GM21737 (cell line): Measurements from ENCODE around the gene KCNN2.

ENCODE experiments used
- ATAC-seq: cut with Tn5 transposase; IDR thresholded peaks from one replicate; pipeline ENCODE4 v1.9.1; 2021; ENCODE audit warnings: mild to moderate bottlenecking, moderate library complexity; ENCODE audit not compliant: unreplicated experiment

The KCNN2 gene

DNA sequence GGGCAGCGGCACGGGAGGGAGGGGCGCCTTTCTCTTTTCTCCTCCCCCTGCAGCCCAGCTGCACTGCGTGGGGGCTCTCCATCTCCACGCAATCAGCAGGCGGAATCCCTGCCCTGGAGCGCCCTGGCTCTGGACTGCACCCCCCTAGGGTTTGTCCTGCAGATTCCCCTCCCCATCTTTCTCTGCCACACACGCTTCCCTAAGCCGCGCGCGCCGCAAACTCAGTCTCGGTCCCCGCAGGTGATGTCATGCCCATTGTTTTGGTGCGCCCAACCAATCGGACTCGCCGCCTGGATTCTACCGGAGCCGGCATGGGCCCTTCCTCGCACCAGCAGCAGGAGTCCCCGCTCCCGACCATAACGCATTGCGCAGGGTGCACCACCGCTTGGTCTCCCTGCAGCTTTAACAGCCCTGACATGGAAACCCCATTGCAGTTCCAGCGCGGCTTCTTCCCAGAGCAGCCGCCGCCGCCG is at the start of gene KCNN2:
KCNN2 (plus strand) TSS at position 347 of the 473 bp plus-strand sequence; CDS start at position 417, 70 bp downstream.
- ATAC-seq = no peak

GRCh38 chr5:114312658-114313057 is 49.2 kb upstream of the KCNN2 start:
- no peak for ATAC-seq

DNA sequence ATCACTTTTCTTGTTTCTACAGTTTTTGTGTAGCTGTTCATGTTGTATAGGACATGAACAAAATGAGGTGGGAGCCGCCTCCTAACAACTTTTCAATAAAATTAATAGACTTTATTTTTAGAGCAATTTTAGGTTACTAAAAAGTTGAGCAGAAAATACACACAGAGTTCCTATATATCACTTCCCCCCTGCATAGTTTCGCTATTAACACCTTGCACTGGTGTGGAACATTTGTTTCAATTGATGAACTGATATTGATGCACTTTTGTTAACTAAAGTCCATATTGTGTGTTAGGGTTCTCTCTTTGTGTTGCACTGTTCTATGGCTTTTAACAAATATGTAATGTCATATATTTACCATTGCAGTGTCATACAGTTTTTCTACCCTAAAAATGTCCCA is 47.8 kb upstream of the KCNN2 start:
- no peak for ATAC-seq

- no peak for ATAC-seq
Observed at GRCh38 chr5:114316167-114316566, 45.7 kb upstream of the KCNN2 start.

DNA sequence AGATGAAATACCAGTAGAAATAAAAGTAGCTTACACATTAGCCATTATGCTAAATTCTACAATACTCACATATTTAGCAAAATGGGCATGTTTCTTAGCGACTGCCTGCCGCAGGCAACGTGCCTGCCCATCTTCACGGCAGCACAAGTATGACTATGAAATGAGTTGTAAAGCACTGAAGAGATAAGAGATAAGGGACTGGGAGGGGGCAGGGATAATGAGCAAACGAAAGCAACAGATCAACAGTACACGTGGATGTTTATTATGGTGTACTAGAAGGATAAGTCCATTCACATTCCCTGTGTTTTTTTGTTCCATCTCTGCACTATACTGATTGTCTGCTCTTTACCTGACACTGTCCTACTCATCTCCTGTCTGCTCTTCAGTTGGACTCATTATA is 44.1 kb upstream of the KCNN2 start:
- ATAC-seq = no peak

DNA sequence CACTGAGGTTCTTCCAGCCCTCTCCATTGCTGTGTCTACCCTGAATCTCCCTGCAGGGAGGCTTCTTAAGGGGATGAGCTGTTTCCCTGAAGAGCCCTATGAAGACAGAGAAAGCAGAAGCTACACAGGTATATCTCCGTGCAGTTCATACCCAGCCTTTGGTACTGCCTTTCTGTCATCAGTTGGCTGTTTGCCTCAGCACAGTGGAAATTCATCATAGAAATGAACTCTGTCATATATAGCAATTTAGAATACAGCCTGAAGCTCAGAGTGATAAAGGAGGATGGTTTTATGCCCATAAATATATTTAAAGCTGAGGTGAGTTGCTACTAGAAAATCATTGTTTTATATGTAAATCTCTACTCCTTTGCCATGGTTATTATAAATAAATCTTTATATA is 42.6 kb upstream of the KCNN2 start:
- ATAC-seq = no peak

DNA sequence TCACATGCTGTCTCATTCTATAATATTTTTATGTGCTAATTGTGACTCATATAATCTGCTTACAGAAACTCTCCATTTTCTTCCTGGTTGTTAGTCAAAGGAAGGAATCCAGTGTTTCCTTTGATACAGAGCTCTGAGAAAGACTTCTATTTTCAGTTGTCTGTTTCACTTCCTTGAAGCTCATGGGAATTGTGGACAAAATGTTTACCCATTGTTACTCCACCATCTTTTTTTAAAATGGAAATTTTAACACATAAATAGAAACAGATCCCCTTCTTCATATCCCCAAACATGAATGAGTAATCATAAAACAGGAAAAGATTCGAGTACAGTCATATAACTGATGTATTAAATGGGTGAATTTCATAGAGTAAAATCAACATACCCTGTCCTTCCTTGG is 42.0 kb upstream of the KCNN2 start:
- ATAC-seq = no peak

DNA sequence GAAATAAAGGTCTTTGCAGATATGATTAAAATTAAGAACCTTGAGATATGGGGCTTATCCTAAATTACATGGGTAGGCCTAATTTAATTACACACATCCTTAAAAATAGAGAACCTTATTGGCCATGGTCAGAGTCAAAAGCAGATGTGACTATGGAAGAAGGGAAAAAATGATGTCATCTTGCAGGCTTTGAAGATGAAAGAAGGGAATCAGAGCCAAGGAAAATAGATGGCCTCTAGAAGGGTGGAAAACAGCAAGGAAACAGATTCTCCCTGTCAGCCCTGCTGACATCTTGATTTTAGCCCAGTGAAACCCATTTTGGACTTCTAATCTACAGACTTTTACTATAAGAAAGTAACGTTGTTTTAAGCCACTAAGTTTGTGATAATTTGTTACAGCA is 37.6 kb upstream of the KCNN2 start:
- ATAC-seq = no peak

DNA sequence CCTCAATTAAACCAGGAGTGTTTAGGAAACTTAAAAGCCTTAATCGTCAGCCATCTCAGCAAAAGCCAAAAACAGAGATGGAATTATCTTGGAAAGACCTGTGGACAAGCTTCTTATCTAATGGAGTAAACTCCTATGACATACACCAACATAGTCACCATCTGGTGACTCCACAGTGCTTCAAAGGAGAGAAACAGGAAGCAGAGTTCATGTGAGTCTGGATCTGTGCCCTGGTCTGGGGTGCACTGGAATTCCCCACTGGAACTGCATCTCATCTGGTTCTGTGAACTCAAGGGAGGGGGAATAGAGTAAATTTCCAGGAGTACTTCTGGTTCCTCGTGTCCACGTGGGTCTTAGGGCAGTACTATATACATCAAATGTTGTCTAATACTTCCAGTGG is 36.3 kb upstream of the KCNN2 start:
- no peak for ATAC-seq

GRCh38 chr5:114327474-114327873 is 34.4 kb upstream of the KCNN2 start:
- ATAC-seq = no peak

GRCh38 chr5:114327987-114328386 is 33.9 kb upstream of the KCNN2 start:
- no peak for ATAC-seq

DNA sequence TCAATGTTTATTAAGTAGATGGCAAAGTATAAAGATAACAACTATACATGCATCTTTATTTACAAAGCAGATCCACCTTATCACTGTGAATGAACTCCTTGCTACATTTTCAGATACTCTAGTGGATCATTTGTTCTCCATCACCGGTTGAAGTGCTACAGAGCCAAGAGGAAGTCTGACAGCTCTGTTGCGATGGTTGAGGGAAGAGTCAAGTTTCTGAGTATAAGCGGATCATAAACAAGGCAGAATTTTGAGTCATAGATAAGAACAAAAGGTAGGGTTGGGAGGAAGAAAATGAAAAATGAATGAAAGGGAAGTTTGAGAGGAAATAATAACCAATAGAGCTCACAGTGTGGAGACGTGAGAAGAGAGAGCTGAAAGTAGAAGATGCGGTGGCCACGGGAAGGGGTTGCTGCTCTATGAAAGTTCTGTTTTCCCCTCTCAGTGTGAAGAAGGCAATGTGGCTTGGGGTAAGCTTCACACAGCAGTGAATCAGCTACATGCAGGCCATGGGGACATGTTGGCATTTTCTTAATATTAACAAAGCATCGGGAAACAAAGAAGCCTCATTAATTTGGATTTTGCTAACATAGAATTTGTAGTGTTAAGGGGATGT is 30.8 kb upstream of the KCNN2 start:
- no peak for ATAC-seq

DNA sequence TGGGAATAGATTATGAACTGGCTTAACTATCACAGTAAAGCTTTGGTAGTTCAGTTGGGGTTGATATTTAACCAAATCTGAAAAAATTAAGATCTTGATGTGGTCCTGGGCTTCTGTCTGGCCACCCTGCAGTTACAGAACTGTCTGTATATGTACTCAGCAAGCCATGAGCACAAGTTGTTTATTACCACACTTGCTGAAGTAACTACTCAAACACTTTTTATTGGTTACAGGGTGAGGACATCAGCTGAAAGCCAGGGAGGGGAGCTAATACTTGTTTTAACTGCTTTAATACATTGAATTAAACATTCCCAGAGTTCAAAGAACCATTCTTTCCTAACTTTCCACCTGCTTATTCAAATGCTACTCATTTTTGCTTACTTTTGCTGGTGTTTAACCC is 29.4 kb upstream of the KCNN2 start:
- no peak for ATAC-seq

- no peak for ATAC-seq
Observed at GRCh38 chr5:114332925-114333324, 28.9 kb upstream of the KCNN2 start.

DNA sequence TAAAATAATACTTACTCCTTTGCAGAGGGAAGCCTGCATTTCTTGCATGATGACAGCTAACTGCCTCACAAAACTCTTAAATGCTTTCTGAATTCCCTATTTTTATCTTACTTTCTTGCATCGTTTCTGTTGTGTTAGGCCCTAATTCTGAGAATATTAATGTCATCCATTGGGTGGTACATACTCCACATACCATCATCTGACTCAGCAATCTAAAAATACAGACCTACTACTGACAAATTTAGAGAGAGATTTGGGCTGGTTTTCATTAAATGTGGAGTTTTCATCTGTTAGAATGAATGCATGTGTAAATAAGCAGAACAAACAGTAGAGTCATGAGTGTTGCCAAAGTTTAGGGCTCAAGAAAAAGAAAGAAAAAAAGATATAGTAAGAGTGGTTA is 26.5 kb upstream of the KCNN2 start:
- ATAC-seq = no peak

DNA sequence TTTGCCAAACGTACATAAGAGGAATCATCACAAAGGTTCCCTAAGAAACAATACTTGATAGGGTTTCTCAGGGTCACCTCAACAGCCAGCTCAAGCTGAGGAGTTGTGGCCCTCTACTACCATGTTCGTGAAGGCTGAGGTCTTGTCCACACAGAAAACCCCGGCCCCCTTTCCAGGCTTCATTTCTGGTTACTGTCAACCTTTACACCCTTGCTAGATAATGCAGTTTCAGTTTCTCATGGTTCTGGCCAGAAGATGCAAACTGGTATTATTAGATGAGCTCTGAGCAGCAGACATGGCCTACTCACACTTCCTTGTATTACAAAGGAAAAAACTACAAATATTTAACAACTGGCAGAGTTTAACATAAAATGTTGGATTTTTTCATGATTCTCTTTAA is 22.8 kb upstream of the KCNN2 start:
- ATAC-seq = no peak

DNA sequence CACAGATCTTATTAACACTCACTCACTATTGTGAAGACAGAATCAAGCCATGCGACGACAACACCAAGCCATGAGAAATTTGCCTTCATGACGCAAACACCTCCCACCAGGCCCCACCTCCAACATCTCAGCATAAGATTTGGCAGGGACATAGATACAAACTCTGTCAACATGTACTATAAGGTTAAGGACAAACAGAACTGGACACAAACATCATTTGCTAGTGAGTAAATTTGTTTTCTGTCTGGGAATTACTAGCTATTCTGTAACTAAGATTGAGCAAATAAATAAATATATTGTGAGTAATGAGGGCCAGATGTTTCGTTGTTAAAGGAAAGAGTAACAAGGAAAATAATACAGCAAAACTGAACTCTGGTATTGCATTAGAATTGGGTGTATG is 15.7 kb upstream of the KCNN2 start:
- no peak for ATAC-seq

GRCh38 chr5:114355086-114355830 is 6.6 kb upstream of the KCNN2 start:
- no peak for ATAC-seq

- no peak for ATAC-seq
Observed at GRCh38 chr5:114358329-114358728, 3.5 kb upstream of the KCNN2 start.

GRCh38 chr5:114360357-114360756 is 1.5 kb upstream of the KCNN2 start:
- no peak for ATAC-seq

DNA sequence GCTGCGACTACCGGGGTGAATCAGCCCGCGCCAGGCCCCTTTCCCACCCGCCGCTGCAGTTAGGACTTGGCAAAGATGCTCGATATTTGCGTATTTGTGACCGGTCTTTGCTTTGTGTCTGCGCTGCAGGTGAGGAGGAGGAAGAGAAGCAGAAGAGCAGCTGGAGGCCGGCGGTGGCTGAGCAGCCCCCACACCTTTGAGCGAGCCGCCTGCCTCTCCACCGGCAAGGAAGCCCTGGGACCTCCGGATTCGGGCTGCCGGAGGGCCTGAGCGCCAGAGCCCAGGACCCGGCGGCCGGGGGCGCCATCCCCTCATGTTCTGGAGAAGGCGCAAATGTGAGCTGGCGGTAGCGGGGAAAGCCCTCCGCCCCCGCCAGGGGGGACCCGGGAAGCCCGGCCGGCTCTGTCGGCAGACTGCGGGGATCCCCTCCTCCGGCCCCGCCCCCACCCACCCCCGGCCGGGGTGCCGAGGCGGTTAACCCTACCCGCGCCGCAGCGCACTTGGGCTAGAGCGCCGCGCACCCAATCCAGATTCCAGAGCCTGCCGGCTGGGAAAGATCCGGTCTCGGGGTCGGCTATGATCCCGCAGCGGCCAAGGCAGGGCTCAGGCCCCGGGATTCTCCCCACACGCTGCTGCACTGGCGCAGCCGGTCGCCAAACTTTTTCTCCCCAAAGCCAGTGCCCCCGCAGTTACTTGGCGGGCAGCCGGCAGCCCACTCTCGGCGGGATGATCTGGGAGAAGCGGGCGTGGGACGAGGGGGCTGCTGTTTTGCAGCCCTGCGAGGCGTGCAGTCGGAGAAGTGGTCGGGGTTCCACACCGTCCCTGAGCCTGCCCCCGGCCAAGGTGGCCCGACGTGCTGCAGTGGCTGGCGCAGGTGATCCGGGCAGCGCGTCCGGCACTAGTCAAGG is 800 bp upstream of the KCNN2 start:
- peak; percentile 46 for ATAC-seq
